SK-N-SH treated with all-trans-retinoic acid at 6 μM for 48 hours (cell line): ENCODE measurements around the gene SETD1A.

Experiments
- ATAC-seq: fragments of 200-7000 bp; cut with Tn5 transposase; 3 replicates; pipeline ENCODE4 v1.9.1; 2020; ENCODE audit warnings: mild to moderate bottlenecking, moderate library complexity
- ARNTL ChIP-seq: fragments of 450-650 bp; formaldehyde crosslinking; IDR thresholded peaks from 2 replicates; pipeline ENCODE4 v1.5.0; 2020; ENCODE audit warnings: low read depth, mild to moderate bottlenecking, moderate library complexity, borderline replicate concordance
- BACH2 ChIP-seq: fragments of 250-450 bp; sonication (Bioruptor Pico); IDR thresholded peaks from 2 replicates; pipeline ENCODE4 v1.9.0; 2021; ENCODE audit warnings: mild to moderate bottlenecking, borderline replicate concordance
- CREB5 ChIP-seq: fragments of 250-450 bp; sonication (Bioruptor Pico); IDR thresholded peaks from 2 replicates; pipeline ENCODE4 v1.5.1; 2020; ENCODE audit warnings: low read depth, mild to moderate bottlenecking, moderate library complexity
- CSDC2 ChIP-seq: fragments of 250-450 bp; sonication (Bioruptor Pico); IDR thresholded peaks from 2 replicates; pipeline ENCODE4 v1.5.0; 2020; ENCODE audit warnings: mild to moderate bottlenecking, moderate library complexity
- CSRNP3 ChIP-seq: fragments of 250-450 bp; sonication (Bioruptor Pico); IDR thresholded peaks from 2 replicates; pipeline ENCODE4 v1.5.1; 2021; ENCODE audit warnings: mild to moderate bottlenecking, moderate library complexity
- ESRRG ChIP-seq: fragments of 250-450 bp; sonication (Bioruptor Pico); IDR thresholded peaks from 2 replicates; pipeline ENCODE4 v1.6.1; 2021; ENCODE audit warnings: mild to moderate bottlenecking
- GLIS3 ChIP-seq: fragments of 250-450 bp; sonication (Bioruptor Pico); IDR thresholded peaks from 2 replicates; pipeline ENCODE4 v1.5.0; 2020; ENCODE audit warnings: mild to moderate bottlenecking, moderate library complexity
- ISL1 ChIP-seq: fragments of 250-450 bp; sonication (Bioruptor Pico); IDR thresholded peaks from 2 replicates; pipeline ENCODE4 v2.1.2; 2022; ENCODE audit warnings: mild to moderate bottlenecking, moderate library complexity
- PATZ1 ChIP-seq: fragments of 250-450 bp; sonication (Bioruptor Pico); IDR thresholded peaks from 2 replicates; pipeline ENCODE4 v1.8.0; 2020; ENCODE audit warnings: mild to moderate bottlenecking, moderate library complexity, borderline replicate concordance
- POU6F1 ChIP-seq: fragments of 250-450 bp; sonication (Bioruptor Pico); IDR thresholded peaks from 2 replicates; pipeline ENCODE4 v1.8.0; 2021; ENCODE audit warnings: low read depth, mild to moderate bottlenecking, moderate library complexity, borderline replicate concordance
- PPARA ChIP-seq: fragments of 250-450 bp; sonication (Bioruptor Pico); IDR thresholded peaks from 2 replicates; pipeline ENCODE4 v1.5.0; 2020; ENCODE audit warnings: mild to moderate bottlenecking, borderline replicate concordance
- SNAI2 ChIP-seq: fragments of 250-450 bp; sonication (Bioruptor Pico); IDR thresholded peaks from 2 replicates; pipeline ENCODE4 v1.5.0; 2020; ENCODE audit warnings: mild to moderate bottlenecking, moderate library complexity
- TCF4 ChIP-seq: fragments of 250-450 bp; sonication (Bioruptor Pico); IDR thresholded peaks from 2 replicates; pipeline ENCODE4 v1.8.0; 2021; ENCODE audit warnings: mild to moderate bottlenecking, moderate library complexity, borderline replicate concordance
- TOX ChIP-seq: fragments of 250-450 bp; sonication (Bioruptor Pico); IDR thresholded peaks from 2 replicates; pipeline ENCODE4 v1.8.0; 2021; ENCODE audit warnings: mild to moderate bottlenecking, moderate library complexity, borderline replicate concordance
- TSHZ2 ChIP-seq: fragments of 250-450 bp; sonication (Bioruptor Pico); IDR thresholded peaks from 2 replicates; pipeline ENCODE4 v1.5.0; 2020; ENCODE audit warnings: mild to moderate bottlenecking, moderate library complexity
- ZC3H10 ChIP-seq: fragments of 250-450 bp; sonication (Bioruptor Pico); IDR thresholded peaks from 2 replicates; pipeline ENCODE4 v1.5.1; 2021; ENCODE audit warnings: mild to moderate bottlenecking, moderate library complexity
- ZFP3 ChIP-seq: fragments of 250-450 bp; sonication (Bioruptor Pico); IDR thresholded peaks from 2 replicates; pipeline ENCODE4 v1.5.0; 2020; ENCODE audit warnings: mild to moderate bottlenecking, moderate library complexity
- ZNF565 ChIP-seq: fragments of 450-650 bp; formaldehyde crosslinking; conservative IDR thresholded peaks from 2 replicates; pipeline ENCODE4 v1.5.0; 2020; ENCODE audit warnings: low read depth, mild to moderate bottlenecking, moderate library complexity
- ZNF70 ChIP-seq: fragments of 450-650 bp; formaldehyde crosslinking; IDR thresholded peaks from 2 replicates; pipeline ENCODE4 v1.5.0; 2020; ENCODE audit warnings: mild to moderate bottlenecking, moderate library complexity
- ZNF8 ChIP-seq: fragments of 450-650 bp; formaldehyde crosslinking; IDR thresholded peaks from 2 replicates; pipeline ENCODE4 v1.5.0; 2020; ENCODE audit warnings: mild to moderate bottlenecking, moderate library complexity

Gene SETD1A

GRCh38 chr16:30980023-30980371 is 22.4 kb downstream of the SETD1A start:
- TF ChIP-seq POU6F1 (CRISPR knock-in tag), result no peak
- TF ChIP-seq CSRNP3 (CRISPR knock-in tag), result no peak
- TF ChIP-seq SNAI2 (CRISPR knock-in tag), result no peak
- TF ChIP-seq TCF4 (CRISPR knock-in tag), result no peak
- TF ChIP-seq ISL1 (CRISPR knock-in tag), result no peak
- no peak for TF ChIP-seq TSHZ2 (CRISPR knock-in tag)
- no peak for ATAC-seq

- TF ChIP-seq ZNF70 (CRISPR knock-in tag) (no peak), PATZ1 (no peak), POU6F1 (CRISPR knock-in tag) (no peak), BACH2 (no peak), ZNF8 (CRISPR knock-in tag) (no peak), PPARA (no peak), CSRNP3 (CRISPR knock-in tag) (no peak), CREB5 (CRISPR knock-in tag) (no peak), CSDC2 (CRISPR knock-in tag) (no peak), TSHZ2 (CRISPR knock-in tag) (no peak), GLIS3 (no peak), ZC3H10 (CRISPR knock-in tag) (no peak), ZFP3 (CRISPR knock-in tag) (no peak), ZNF565 (no peak), ARNTL (no peak), ESRRG (CRISPR knock-in tag) (no peak), TOX (CRISPR knock-in tag) (no peak)
- TF ChIP-seq, all 23 proteins: peak for 0
- ATAC-seq, result no peak
Measured at GRCh38 chr16:30980434-30980833, 22.9 kb downstream of the SETD1A start.
